Retinal pigment epithelial cell (primary cell): Measurements from ENCODE around the gene AKAP3.

Experiments
- DNase-seq: peaks from one replicate; pipeline ENCODE4 v3.0.0-alpha.2; 2010; ENCODE audit warnings: low read depth
- H3K4me3 ChIP-seq: 2 replicates; pipeline ENCODE4 v1.5.1; 2011; ENCODE audit warnings: mild to moderate bottlenecking, low read length, control low read depth, moderate library complexity
- CTCF ChIP-seq: conservative IDR thresholded peaks from 2 replicates; pipeline ENCODE4 v1.5.1; 2011; ENCODE audit warnings: low read depth, low read length, control low read depth, inconsistent platforms

AKAP3 gene

GRCh38 chr12:4604684-4605193, 44.1 kb downstream of the AKAP3 start:
- peak; percentile 99 for TF ChIP-seq CTCF
- H3K4me3 ChIP-seq = peak overlapping the region; percentile 90
- DNase-seq = peak; percentile 53

GRCh38 chr12:4603946-4604345, 44.9 kb downstream of the AKAP3 start:
- H3K4me3 ChIP-seq = no peak overlapping the region
- no peak for DNase-seq
- no peak for TF ChIP-seq CTCF

- TF ChIP-seq CTCF = no peak
- no peak for DNase-seq
- H3K4me3 ChIP-seq = no peak overlapping the region
These were observed 45.4 kb downstream of the AKAP3 start for GRCh38 chr12:4603421-4603820.

GRCh38 chr12:4595881-4596280, 53.0 kb downstream of the AKAP3 start:
- no peak for TF ChIP-seq CTCF
- no peak for DNase-seq
- no peak overlapping the region for H3K4me3 ChIP-seq

- TF ChIP-seq CTCF = no peak
- DNase-seq = no peak
- no peak overlapping the region for H3K4me3 ChIP-seq
These were observed 57.6 kb downstream of the AKAP3 start for GRCh38 chr12:4591180-4591687.

GRCh38 chr12:4589941-4590340, 58.9 kb downstream of the AKAP3 start:
- DNase-seq = no peak
- no peak overlapping the region for H3K4me3 ChIP-seq
- TF ChIP-seq CTCF = no peak

- no peak overlapping the region for H3K4me3 ChIP-seq
- no peak for DNase-seq
- TF ChIP-seq CTCF = no peak
These were observed 59.9 kb downstream of the AKAP3 start for GRCh38 chr12:4588916-4589315.
